ENCODE data around the gene SLC25A4.

Gene SLC25A4

GRCh38 chr4:185120631-185120946, 22.5 kb upstream of the SLC25A4 start:
- no peak for DNase-seq (ENCODE audit: low read depth in 2 of 2)

- DNase-seq (ENCODE audit: low read depth in 2 of 2), result no peak
These were observed 20.3 kb upstream of the SLC25A4 start for GRCh38 chr4:185122681-185123345.

- no peak for DNase-seq (ENCODE audit: low read depth in 2 of 2)
These were observed 19.1 kb upstream of the SLC25A4 start for GRCh38 chr4:185124006-185124405.

- no peak for DNase-seq (ENCODE audit: low read depth in 2 of 2)
These were observed 15.8 kb upstream of the SLC25A4 start for GRCh38 chr4:185127021-185127925.

- DNase-seq (ENCODE audit: low read depth in 2 of 2), result peak in 1 of 2 donors; percentile 15
These were observed 14.6 kb upstream of the SLC25A4 start for GRCh38 chr4:185128272-185129119.

DNA sequence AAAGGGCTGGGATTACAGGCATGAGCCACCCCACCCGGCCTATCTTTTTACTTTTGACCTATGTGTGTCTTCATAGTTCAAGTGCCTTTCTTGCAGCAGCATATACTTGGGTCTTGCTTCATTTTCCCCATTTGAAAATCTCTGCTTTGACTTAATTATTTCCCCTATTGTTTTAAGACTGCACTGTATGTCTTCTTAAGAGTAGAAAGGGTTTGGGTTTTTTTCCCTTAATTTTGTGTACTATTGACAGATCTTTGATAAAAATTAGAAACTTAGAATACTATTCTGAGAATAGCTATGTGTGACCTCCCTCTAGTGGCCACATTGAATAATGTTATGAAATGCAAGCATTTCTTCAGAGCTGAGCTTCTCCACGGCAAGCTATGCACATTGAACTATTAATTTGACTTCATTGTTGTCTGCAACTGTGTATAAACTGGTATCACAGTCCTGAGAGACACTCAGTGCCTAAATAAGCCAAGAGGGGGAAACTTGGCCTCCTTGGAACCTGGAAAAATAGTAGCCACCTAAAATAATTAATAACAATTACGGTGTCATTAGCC, 8.7 kb upstream of the SLC25A4 start:
- DNase-seq (ENCODE audit: low read depth in 2 of 2), result no peak

- no peak for DNase-seq (ENCODE audit: low read depth in 2 of 2)
These were observed 5.7 kb upstream of the SLC25A4 start for GRCh38 chr4:185137233-185137925.

DNA sequence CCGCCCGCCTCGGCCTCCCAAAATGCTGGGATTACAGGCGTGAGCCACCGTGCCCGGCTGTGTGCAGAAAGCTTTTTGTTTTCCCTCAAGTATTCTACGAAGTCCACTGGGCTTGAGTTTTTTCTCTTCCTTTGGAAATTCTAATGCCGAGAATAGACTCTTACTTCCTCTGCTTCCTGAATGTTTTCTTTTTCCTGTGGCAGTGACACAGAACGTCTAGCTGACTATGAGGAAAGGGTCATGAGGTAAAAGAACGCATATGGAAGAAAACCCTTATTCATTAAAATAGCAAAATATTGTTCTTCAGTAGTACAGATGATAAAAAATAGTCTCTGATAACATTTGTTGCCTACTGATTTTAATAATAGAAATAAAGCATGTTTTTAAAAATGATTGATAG, 4.9 kb upstream of the SLC25A4 start:
- no peak for DNase-seq (ENCODE audit: low read depth in 2 of 2)

- DNase-seq (ENCODE audit: low read depth in 2 of 2), result no peak
These were observed 3.3 kb upstream of the SLC25A4 start for GRCh38 chr4:185139736-185140135.

- no peak for DNase-seq (ENCODE audit: low read depth in 2 of 2)
These were observed 1.3 kb upstream of the SLC25A4 start for GRCh38 chr4:185141777-185142176.

DNA sequence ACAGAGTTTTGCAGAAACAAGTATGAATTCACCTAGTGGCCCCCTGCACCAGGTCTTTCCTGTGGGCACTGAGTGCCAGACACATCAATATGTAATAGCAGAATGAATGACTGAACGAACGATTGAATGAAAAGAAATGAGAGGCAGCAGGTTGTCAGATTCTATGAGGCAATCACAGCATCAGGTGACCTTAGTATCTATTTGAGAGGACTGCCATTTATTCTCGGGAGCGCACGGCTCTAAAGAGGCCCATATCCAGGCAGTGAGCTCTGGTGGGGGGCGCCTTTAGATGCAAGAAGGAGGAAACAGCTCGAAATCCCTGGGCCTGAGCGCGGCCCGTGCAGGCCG, 528 bp upstream of the SLC25A4 start:
- DNase-seq (ENCODE audit: low read depth in 2 of 2), result no peak

GRCh38 chr4:185143601-185143969, 519 bp downstream of the SLC25A4 start:
- DNase-seq (ENCODE audit: low read depth in 2 of 2), result peak in 1 of 2 donors; percentile 11

GRCh38 chr4:185144601-185145240, 1.7 kb downstream of the SLC25A4 start:
- DNase-seq (ENCODE audit: low read depth in 2 of 2), result no peak

DNA sequence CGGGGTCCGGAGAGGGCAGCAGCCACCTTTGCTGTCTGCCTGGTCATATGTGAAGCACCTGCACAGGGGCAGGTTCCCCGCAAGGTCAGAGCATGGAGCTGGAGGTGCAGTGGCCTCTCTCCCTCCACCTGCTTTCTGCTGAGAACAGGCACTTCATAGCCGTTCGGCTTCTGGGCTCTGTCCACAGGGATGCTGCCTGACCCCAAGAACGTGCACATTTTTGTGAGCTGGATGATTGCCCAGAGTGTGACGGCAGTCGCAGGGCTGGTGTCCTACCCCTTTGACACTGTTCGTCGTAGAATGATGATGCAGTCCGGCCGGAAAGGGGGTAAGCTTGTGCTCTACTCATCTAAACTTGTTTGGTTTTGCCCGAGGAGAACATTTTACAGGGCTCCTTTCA, 2.5 kb downstream of the SLC25A4 start:
- DNase-seq (ENCODE audit: low read depth in 2 of 2), result no peak

DNA sequence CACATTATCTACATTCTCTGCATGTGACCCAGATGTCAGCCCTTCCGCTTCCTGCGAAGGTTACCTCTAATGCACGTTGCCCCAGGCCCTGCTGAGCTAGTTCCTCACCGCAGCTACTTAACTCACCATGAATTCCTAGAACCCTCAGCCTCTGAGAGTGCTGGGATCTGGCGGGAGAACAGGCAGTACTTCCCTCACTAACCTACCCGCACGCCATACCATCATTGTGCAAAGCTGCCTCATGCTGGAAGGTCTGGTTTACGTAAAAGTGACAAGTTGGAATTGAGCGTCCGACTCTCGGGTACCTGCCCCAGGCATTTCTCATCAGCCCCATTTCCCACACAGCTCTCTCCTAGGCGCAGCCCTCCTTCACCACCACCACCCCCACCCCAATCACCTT, 6.3 kb downstream of the SLC25A4 start:
- DNase-seq (ENCODE audit: low read depth in 2 of 2), result no peak

DNA sequence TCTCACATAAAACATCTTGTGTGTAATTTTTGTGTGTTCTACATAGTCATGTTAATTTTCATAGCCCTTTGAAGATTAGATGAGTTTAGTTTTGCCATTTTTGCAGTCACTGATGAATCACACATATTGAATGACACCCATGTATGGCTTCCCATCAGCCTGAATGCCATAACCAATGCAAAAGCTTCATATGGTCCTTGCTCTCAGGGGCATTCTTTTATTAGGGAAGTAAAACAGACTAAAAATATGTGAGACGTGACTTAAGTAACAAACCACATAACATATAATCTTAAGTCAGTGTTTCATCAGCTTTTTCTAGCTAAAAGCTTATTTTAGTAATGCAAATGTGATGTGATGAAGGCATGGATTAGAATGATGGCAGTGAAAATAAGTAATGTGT, 8.2 kb downstream of the SLC25A4 start:
- DNase-seq (ENCODE audit: low read depth in 2 of 2), result no peak

DNA sequence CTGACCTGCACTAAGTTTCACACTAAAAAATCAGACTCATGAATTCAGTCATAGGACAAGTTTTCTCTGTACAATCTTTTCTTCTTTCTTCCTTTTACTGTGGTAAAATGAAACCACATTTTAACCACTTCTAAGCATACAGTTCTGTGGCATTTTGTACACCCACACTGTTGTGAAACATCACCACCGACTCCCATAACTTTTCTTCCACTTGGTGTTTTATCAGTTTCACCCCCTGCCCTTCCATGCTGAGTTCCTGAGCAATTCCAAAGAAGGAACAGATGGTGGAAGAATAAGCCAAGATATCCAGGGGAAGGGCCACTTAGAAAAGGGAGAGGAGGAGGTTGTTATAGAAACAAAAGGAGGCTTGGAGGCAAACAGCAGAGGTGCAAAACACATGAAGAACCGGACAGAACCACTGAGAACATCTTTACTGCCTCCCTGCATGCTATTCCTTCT, 22.6 kb downstream of the SLC25A4 start:
- no peak for DNase-seq (ENCODE audit: low read depth in 2 of 2)

DNA sequence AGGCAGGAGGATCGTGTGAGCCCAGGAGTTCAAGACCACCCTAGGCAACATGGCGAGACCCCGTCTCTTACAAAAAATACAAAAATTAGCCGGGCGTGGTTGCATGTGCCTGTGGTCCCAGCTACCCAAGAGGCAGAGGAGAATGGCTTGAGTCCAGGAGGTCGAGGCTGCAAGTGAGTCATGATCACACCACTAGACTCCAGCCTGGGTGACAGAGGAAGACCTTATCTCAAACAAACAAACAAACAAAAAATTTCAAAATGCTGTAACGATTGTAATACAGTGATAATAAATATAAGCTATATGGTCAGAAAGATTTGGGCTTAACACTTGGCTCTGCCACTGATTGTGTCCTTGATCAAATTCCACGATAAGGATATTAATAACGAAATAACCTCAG, 24.2 kb downstream of the SLC25A4 start:
- no peak for DNase-seq (ENCODE audit: low read depth in 2 of 2)

DNA sequence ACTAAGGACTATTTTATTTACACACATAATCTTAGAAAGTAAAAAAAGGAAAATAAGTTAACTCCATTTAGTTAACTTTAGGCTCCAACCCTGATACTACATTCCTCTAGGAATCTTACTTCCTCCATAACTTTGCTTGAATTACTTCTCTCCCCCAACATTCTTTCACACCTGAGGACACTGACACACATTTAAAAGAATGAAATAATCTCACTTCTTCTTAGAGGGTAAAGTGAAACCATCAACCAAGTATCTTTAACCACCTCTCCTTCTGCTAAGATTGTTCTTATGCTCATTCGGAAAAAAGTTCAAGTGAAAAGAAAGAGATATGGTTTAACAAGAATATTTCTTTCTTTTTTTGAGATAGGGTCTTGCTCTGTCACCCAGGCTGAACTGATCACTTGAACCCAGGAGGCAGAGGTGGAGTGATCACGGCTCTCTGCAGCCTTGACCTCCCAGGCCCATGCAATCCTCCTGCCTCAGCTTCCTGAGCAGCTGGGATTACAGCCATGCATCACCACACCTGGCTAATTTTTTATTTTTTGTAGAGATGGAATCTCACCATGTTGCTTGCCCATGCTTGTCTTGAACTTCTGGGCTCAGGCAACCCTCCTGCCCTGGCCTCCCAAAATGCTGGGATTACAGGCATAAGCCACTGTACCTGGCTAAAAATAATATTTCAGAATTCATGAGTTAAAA, 28.5 kb downstream of the SLC25A4 start:
- no peak for DNase-seq (ENCODE audit: low read depth in 2 of 2)

GRCh38 chr4:185179488-185179887, 36.4 kb downstream of the SLC25A4 start:
- no peak for DNase-seq (ENCODE audit: low read depth in 2 of 2)
